Left lung (tissue), 10 donors: ENCODE data around the gene USP33. TPM values are rescaled to one million over a fixed set of nuclear protein-coding genes. Genes with fewer than 3 reads are reported as not detected.

Experiments used
- ATAC-seq: fragments of 200-7000 bp; cut with Tn5 transposase; one replicate; pipeline ENCODE4 v1.9.1; 2020; ENCODE audit warnings: moderate library complexity
- DNase-seq, 4 donors: peaks; one replicate each; pipeline ENCODE4 v3.0.0-alpha.2; 2013 to 2020
- H3K27ac ChIP-seq, 2 donors: fragments of 200-600 bp; sonication (generic) in 1 of 2; one replicate each; pipeline versions ENCODE4 v1.5.0 to v1.8.0; 2020 to 2021
- H3K27me3 ChIP-seq, 2 donors: fragments of 200-600 bp; sonication (generic) in 1 of 2; one replicate each; pipeline versions ENCODE4 v1.5.0 to v1.8.0; 2020 to 2021
- H3K36me3 ChIP-seq, 2 donors: fragments of 200-600 bp; sonication (generic) in 1 of 2; one replicate each; pipeline versions ENCODE4 v1.5.0 to v1.8.0; 2020 to 2021
- H3K4me1 ChIP-seq, 2 donors: fragments of 200-600 bp; one replicate each; pipeline ENCODE4 v1.8.0; 2021
- H3K4me3 ChIP-seq, 2 donors: fragments of 200-600 bp; sonication (generic) in 1 of 2; one replicate each; pipeline versions ENCODE4 v1.5.0 to v1.8.0; 2020 to 2021; ENCODE audit warnings: mild to moderate bottlenecking in 1 of 2
- H3K9me3 ChIP-seq, 2 donors: fragments of 200-600 bp; sonication (generic) in 1 of 2; one replicate each; pipeline versions ENCODE4 v1.5.0 to v1.8.0; 2020 to 2021
- CTCF ChIP-seq, 2 donors: fragments of 200-600 bp; sonication (generic) in 1 of 2; IDR thresholded peaks; one replicate each; pipeline versions ENCODE4 v1.5.0 to v1.8.0; 2021; ENCODE audit warnings: antibody characterized with exemption in 2 of 2
- intact Hi-C, 2 donors: fragments of 100-400 bp; cut with DNase I; formaldehyde crosslinking; loops; one replicate each; pipeline versions ENCODE4 v1.11.2 to v1.14.2; 2022
- polyA plus RNA-seq, 6 donors: library from polyadenylated mRNA; unstranded; fragments of 120-200 nt; gene quantifications; one replicate each; pipeline ENCODE4 v1.2.1, GENCODE V29; 2013; ENCODE audit not compliant: insufficient read length in 6 of 6
- total RNA-seq, 2 donors: library from RNA; stranded (reverse); fragmentation: NEBNext Ultra II Directional; extraction: Animal tissue kit (Norgen Biotek cat#: 25700); gene quantifications; one replicate each; pipeline ENCODE4 v1.2.1, GENCODE V29; 2021
- donor health status: DM: no; HTN: yes; CAD: no.
- donor health status: DM: no; HTN: no; CAD: no.

USP33 gene
- total and polyA plus RNA-seq, 8 donors: 50.5 to 136 (median 116) TPM

GRCh38 chr1:77779529-77780281 lies 20.1 kb upstream of the USP33 start, which contains the start of gene MIGA1:
Gene MIGA1 (plus strand): TSS chr1:77779649. CDS start chr1:77783253, 3,604 bp downstream.
- ATAC-seq (peak; percentile 99), DNase-seq (peak; percentile 86 to 93 (median 93))
- Histone ChIP-seq H3K27ac (peak within 1 kb of the TSS; percentile 57 to 68), H3K4me3 (peak within 1 kb of the TSS; percentile 81 to 91), H3K36me3 (peaks cover 0 to 13% of the 10 kb centered on the region in 2 donors), H3K9me3 (no peaks in the 10 kb centered on the region), H3K27me3 (no peaks in the 10 kb centered on the region), H3K4me1 (peaks cover 0 to 25% of the 10 kb centered on the region in 2 donors)
- intact Hi-C loops: no loop called here
- TF ChIP-seq CTCF (IDR thresholded peaks at IDR 0.05): no peak

DNA sequence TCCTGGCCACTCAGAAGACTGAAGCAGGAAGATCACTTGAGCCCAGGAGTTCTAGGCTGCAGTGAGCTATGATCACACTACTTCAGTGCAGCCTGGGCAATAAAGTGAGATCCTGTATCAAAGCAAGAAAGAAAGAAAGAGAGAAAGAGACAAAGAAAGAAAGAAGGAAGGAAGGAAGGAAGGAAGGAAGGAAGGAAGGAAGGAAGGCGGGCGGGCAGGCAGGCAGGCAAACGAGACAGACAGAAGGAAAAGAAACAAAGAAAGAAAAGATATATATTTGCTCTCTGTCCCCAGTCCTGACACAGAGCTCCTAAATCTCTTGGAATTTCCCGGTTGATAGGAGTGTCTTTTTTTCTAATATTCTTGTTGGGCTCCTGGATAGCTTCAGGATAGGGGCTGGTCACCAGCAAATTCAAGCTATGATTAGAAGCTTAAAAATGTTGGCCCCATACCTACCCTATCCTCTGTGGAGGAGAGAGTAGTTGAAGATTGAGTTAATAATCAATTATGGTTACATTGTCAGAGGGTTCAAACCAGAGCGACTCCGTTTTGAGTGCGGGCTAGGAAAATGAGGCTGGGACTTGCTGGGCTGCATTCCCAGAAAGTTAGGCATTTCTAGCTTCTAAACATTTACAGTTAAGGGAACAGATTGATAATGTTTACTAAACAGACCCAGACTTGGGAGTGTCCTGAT lies 16.5 kb upstream of the USP33 start:
- intact Hi-C loops: no loop called here
- Histone ChIP-seq H3K27ac (no peak overlapping the region), H3K36me3 (no peaks in the 10 kb centered on the region), H3K9me3 (no peaks in the 10 kb centered on the region), H3K4me3 (no peak overlapping the region), H3K27me3 (no peaks in the 10 kb centered on the region), H3K4me1 (peaks cover 0 to 12% of the 10 kb centered on the region in 2 donors)
- no peak for TF ChIP-seq CTCF (IDR thresholded peaks at IDR 0.05)
- DNase-seq: no peak
- ATAC-seq: no peak

DNA sequence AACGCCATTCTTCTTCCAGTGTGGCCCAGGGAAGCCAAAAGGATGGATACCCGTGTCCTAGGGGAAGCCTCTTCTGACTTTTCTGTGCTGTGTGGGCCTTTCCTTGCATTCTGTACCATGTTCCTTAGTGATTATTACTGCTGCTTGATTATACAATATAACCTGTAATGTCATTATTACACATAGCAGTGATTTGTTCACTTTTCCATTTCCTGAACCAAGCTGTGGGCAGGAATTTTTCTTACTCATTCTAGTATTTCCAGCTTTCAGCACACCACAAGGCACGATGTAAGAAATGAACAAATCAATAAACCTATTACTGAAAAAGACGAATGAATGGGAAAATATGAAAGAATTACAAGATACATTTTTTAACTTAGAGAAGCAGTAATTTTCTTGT lies 8.4 kb upstream of the USP33 start:
- H3K4me3 ChIP-seq: no peak overlapping the region
- H3K27ac ChIP-seq: no peak overlapping the region
- ATAC-seq: no peak
- no peaks in the 10 kb centered on the region for H3K27me3 ChIP-seq
- H3K36me3 ChIP-seq: no peaks in the 10 kb centered on the region
- H3K4me1 ChIP-seq: no peaks in the 10 kb centered on the region
- TF ChIP-seq CTCF (IDR thresholded peaks at IDR 0.05): no peak
- no peaks in the 10 kb centered on the region for H3K9me3 ChIP-seq
- DNase-seq: no peak
- intact Hi-C loops: no loop called here

DNA sequence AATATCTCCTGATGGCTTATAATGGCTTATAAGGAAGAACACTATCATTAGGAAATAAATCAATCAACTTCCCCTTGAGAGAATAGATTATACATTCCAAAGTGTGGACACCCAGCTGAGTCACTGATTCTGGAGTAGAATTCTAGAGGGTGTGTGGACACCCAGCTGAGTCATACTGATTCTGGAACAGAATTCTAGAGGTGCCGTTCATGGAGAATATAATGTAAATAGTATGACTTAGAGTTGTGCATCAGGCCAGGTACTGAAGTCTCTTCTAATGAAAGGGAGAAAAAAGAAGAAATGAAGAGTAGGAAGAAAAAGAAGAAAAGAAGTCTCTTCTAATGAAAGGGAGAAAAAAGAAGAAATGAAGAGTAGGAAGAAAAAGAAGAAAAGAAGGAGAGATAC lies 2.4 kb upstream of the USP33 start:
- ATAC-seq (no peak), DNase-seq (no peak)
- H3K4me3 ChIP-seq: no peak overlapping the region
- H3K9me3 ChIP-seq: no peaks in the 10 kb centered on the region
- no peaks in the 10 kb centered on the region for H3K36me3 ChIP-seq
- peaks cover 0 to 20% of the 10 kb centered on the region in 2 donors for H3K4me1 ChIP-seq
- no peak overlapping the region for H3K27ac ChIP-seq
- no peak for TF ChIP-seq CTCF (IDR thresholded peaks at IDR 0.05)
- intact Hi-C loops: no loop called here
- no peaks in the 10 kb centered on the region for H3K27me3 ChIP-seq

DNA sequence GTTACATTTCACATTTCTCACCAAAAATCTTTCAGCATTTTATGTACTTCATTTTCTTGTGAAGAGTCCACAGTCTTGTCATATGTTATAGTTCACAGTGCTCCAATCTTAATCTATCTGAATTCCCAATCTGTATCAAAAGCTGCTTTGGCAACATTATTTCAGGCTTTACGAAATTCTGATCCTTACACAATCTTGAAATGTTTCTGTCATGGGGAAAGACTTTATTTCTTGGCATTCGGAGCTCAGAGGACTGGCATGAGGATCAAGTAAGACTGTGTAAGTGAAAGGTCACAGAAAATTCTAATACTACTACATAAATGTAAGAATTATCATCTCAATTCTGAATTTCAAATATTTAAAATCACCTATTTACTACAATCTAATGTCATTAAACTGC lies 2.0 kb downstream of the USP33 start:
- Histone ChIP-seq H3K4me1 (peaks cover 0 to 38% of the 10 kb centered on the region in 2 donors), H3K9me3 (no peaks in the 10 kb centered on the region), H3K36me3 (no peaks in the 10 kb centered on the region), H3K27ac (peak overlapping the region; percentile 23 to 93), H3K4me3 (no peak overlapping the region), H3K27me3 (no peaks in the 10 kb centered on the region)
- no peak for TF ChIP-seq CTCF (IDR thresholded peaks at IDR 0.05)
- ATAC-seq (no peak), DNase-seq (peak in 2 of 4 donors; percentile 53 to 63)
- intact Hi-C loops: no loop called here
